ENCODE measurements around the gene HCAR3. TPM values are rescaled to one million over a fixed set of nuclear protein-coding genes. Genes with fewer than 3 reads are reported as not detected.
A peak's percentile ranks its signal among the peaks of the same experiment; 100 is the strongest.
"Not testable (repeated sequence)": the region's sequence is repeated elsewhere in the genome, so short reads cannot be mapped to it uniquely, and the experiment has no call there.

The HCAR3 gene
- polyA plus RNA-seq (ENCODE audit: insufficient read length in 4 of 4) = under 1 TPM; 0.08 to 0.67 (median 0.46) TPM

GRCh38 chr12:122716658-122717057 is at the start of gene HCAR3:
Gene HCAR3, minus strand, starts transcription at chr12:122716811. Its CDS starts 74 bp downstream, at chr12:122716737.
- DNase-seq (ENCODE audit: low read depth in 4 of 4, low spot score in 3 of 4) = not testable (repeated sequence)

DNA sequence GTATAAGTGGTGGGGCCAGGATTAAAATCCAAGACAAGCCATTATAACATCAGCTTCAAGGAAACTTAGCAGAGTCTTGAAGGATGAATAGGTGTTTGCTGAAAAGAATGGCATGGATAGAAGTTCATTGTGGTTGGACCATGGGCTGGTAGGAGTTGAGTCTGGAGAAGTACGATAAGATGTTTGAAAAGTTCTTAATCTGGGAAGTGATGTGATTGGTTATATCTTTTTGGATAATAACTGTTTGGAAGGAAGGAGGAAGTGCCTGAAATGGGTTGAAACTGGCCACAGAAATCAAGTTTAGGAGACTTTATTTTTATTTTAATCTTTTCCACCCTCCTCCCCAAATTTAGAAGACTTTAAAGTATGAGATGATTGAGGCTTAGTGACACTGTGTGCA is 41.0 kb upstream of the HCAR3 start:
- no peak for DNase-seq (ENCODE audit: low read depth in 4 of 4, low spot score in 3 of 4)

GRCh38 chr12:122754790-122755189 is 38.2 kb upstream of the HCAR3 start:
- no peak for DNase-seq (ENCODE audit: low read depth in 4 of 4, low spot score in 3 of 4)

DNA sequence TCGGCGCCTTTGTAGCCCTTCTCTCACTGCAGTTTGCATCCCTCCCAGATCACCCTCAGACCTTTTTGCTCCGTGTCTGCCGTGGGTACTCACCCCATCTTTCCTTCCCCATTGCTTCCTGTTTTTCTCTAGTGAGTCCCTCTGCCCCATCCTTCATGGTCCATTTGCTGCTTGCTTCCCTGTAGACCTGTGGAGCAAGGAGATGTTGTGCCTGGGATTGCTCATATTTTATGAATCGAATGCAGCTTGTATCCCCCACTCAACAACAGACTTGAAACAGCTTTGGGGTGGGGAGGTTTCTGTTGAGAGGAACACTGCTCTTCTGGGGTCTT is 36.7 kb upstream of the HCAR3 start:
- DNase-seq (ENCODE audit: low read depth in 4 of 4, low spot score in 3 of 4) = peak in 1 of 4 donors; percentile 16

DNA sequence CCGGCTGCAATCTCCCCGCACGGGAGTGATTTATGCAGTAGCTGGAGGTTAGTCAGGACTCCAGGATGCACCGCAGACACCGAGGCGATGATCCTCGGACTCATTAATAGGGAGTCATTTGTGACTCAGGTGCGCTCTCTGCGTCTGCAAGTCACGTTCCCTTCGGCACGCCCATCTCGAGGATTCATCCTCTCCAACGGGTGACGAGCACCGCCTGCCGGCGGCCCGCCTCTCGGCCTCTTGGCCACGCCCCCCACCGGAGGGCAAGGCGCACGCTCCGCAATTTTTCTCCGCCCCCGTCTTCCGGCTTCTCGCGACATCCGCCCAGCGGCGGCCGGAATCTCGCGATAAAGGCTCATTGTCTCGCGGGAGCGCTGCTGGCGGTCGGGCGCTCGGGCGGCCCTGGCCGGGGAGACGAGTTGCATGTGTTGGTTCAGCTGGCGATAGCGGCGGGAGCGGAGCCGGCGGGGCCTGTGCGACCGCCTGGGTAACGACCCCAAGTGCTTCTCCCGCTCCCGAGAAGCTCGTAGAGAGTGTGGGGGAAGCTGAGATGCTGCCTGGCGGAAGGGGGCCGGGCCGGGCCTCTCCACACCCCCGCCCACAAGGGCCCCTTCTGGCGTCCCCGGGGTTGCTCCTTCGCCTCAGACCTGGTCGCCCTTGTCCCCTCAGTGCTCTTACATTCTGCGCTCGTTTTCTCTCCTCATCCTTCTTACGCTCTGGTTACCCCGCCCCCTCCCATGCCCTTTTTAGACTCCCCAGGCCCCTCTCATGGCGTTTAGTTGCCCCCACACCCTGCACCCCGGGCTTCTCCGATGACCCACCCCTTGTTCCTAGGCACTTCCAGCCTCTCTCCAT is 36.1 kb upstream of the HCAR3 start, which contains the start of gene DENR:
DENR (plus strand) TSS at position 361 of the 855 bp plus-strand sequence. CDS start 878 bp downstream, outside the sequence.
- DNase-seq (ENCODE audit: low read depth in 4 of 4, low spot score in 3 of 4) = peak; percentile 94 to 97 (median 96)

DNA sequence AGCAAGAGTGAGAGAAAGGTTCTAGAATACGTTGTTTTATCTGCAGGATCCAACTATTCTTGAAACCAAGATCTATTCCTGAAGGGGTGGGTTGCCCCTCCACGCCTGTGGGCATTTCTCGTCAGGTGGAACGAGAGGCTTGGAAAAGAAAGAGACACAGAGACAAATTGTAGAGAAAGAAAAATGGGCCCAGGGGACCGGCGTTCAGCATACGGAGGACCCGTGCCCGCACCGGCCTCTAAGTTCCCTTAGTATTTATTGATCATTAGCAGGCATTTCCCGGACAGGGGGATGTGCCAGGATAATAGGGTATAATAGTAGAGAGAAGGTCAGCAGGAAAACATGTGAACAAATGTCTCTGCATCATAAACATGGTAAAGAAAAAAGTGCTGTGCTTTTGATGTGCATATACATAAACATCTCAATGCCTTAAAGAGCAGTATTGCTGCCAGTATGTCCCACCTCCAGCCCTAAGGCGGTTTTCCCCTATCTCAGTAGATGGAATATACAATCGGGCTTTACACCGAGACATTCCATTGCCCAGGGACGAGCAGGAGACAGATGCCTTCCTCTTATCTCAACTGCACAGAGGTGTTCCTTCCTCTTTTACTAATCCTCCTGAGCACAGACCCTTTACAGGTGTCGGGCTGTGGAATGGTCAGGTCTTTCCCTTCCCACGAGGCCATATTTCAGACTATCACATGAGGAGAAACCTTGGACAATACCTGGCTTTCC is 34.3 kb upstream of the HCAR3 start:
- not testable (repeated sequence) for DNase-seq (ENCODE audit: low read depth in 4 of 4, low spot score in 3 of 4)

DNA sequence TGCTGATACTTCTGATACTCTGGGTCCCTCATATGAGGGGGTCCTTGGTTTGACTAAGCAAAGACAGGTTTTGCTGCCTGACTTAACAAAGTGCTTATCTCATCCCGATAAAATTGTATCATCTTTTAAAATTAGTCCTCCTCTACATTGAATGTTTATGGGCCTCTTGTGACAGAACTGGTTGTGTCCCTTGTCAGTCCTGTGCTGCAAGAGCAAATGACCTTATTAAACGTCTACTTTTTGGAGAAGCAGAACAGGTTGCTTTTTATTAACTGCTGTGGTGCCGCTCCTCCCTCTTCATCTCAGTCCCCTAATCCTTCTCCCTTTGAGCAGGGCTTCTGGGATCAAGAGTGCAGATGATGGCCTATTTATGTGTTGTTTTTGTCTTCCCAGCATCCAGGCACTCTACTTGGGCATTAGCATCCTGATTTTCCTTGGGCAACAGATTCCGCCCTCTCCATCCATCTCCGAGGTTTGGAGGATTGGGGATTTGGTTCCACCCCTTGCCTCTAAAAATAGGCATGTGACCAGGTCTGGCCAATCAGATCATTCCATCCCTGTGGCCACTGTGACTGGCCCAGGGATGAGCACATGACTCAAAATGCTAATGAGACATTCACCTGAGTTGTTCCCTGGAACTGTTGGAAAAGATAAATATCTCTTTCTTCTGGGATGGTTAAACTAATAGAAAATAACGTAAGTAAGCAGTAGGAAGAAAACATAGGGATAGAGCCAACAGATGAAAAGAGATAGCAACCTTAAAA is 33.1 kb upstream of the HCAR3 start:
- no peak for DNase-seq (ENCODE audit: low read depth in 4 of 4, low spot score in 3 of 4)

- no peak for DNase-seq (ENCODE audit: low read depth in 4 of 4, low spot score in 3 of 4)
These were observed 30.9 kb upstream of the HCAR3 start for GRCh38 chr12:122747224-122748135.

GRCh38 chr12:122743895-122744525 is 27.4 kb upstream of the HCAR3 start:
- no peak for DNase-seq (ENCODE audit: low read depth in 4 of 4, low spot score in 3 of 4)

GRCh38 chr12:122740351-122740750 is 23.7 kb upstream of the HCAR3 start:
- no peak for DNase-seq (ENCODE audit: low read depth in 4 of 4, low spot score in 3 of 4)

DNA sequence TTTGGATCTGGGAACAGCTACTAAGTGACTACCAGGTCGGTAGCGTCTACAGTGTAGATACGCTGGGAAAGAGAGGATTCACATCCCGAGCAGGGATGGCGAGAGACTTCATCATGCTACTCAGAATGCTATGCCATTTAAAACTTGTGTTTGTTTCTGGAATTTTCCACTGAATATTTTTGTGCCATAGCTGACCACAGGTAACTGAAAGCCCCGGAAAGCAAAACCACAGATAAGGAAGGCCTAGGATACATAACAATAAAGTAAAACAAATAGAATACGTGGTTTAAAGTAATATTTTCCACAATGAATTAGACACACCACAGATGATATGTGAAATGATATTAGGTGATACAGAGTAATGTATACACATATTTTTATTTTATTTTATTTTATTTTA is 22.0 kb upstream of the HCAR3 start:
- no peak for DNase-seq (ENCODE audit: low read depth in 4 of 4, low spot score in 3 of 4)

DNA sequence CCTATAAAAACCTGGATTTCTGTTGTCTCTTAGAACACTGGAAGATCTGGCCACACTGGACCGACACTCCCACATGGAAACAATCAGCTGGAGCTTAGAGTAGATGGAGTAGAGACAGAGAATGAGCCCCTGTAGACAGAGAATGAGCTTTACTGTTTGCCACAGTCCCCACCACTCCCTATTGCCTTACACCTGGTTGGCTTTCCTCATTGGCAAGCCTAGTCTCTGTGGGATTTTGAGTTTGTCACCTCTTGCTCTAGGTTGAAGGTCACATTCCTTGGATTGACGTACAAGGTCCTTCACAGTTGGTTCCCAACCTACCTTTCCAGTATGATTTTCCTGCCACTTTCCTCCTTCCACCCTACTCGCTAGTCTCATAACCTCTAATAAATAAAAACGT is 16.0 kb upstream of the HCAR3 start:
- DNase-seq (ENCODE audit: low read depth in 4 of 4, low spot score in 3 of 4) = no peak

- DNase-seq (ENCODE audit: low read depth in 4 of 4, low spot score in 3 of 4) = no peak
These were observed 15.6 kb upstream of the HCAR3 start for GRCh38 chr12:122732170-122732569.

DNA sequence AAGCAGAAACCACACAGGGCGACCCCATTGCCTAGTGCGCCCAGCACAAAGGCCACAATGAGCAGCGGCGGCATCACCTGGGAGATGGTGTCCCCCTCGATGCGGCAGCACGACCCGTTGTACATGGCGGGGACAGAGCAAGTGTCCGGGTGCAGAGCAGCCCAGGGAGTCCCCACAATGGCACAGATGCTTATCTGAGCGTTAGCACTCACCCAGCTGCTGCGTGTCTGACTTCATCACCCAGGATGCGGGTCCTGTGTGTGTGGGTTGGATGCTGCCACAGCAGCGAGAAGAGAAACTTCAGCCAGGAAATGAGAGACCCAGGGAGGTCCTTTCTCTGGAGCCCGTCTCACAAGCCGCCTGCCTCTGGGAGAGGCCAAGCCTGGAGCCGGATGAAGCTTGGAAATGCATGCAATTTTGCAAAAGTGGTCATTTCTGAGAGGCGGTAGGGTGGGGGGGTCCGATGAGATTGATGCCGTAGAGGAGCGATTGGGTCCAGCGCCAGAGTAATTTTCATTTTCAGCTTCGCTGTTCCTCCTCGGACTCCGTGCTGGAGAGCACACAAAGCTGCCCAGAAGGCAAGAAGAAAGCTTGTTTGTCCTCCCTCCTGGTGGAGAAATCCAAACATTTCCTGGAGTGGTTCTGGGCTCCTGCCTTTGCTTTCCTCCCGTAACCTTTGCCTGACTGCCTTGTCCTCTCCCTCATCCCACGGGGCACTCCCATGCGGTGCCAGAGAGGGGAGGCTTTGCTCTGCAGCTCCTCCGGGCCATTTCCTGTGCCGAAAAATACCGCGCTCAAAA is 13.8 kb upstream of the HCAR3 start, which contains the start of gene HCAR1:
HCAR1 (minus strand) TSS at position 630 of the 800 bp plus-strand sequence; CDS start at position 125, 505 bp downstream.
- peak in 3 of 4 donors; percentile 20 to 56 (median 38) for DNase-seq (ENCODE audit: low read depth in 4 of 4, low spot score in 3 of 4)

DNA sequence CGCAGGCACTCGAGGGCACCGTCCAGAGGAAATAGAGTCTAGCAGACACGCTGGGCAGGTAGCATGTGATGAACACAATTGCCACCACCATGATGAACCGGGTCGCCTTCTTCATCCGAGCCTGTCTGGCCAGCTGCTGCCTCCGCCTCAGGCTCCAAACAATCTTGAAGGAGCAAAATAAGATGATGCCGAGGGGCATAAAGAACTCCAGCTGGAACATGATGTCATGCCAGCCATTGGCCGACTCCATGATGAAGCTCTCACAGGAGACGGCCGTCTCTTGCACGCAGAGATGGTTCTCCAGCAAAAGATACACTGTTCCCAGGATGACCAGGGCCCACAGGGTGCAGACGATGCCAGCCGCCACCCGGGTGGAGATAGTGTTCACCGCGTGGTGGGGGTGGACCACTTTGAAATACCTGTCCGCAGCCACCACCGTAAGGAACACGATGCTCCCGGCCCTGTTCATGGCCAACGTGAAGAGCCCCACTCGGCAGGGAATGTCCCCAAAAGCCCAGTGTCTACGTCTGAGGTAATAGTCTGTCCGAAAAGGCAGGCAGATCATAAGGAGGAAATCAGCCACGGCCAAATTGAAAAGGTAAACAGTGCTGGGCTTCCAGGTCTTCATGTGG is 13.1 kb upstream of the HCAR3 start:
- DNase-seq (ENCODE audit: low read depth in 4 of 4, low spot score in 3 of 4) = no peak

- no peak for DNase-seq (ENCODE audit: low read depth in 4 of 4, low spot score in 3 of 4)
These were observed 9.5 kb upstream of the HCAR3 start for GRCh38 chr12:122726080-122726558.

DNA sequence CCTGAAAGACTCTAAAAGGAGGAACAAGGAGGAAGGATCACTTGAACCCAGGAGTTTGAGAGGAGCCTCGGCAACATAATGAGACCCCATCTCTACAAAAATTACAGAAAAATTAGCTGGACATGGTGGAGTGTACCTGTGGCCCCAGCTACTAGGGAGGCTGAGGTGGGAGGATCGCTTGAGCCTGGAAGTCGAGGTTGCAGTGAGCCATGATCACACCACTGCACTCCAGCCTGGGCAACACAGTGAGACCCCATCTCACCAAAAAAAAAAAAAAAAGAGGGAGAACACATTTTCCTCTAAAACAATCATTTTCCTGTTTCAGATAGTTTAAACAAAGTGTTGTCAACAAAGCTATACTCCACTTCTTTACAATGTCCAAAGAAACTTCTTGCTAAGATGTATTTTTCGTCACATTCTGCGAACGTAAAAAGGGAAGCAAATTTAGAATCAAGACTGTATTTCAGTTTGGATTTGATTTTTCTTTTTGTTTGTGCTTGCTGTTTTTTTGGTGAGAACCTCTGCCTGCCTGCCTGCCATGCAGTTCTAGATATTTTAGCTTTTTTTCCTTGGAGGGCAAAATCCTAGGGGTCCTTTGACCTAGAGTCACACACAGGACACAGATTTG is 9.0 kb upstream of the HCAR3 start:
- DNase-seq (ENCODE audit: low read depth in 4 of 4, low spot score in 3 of 4) = no peak
